Keratinocyte (primary cell): Measurements from ENCODE around the gene ACAN.

ENCODE experiments used
- EZH2 ChIP-seq: IDR thresholded peaks from one replicate; pipeline ENCODE4 v1.6.1; 2012; ENCODE audit warnings: inconsistent platforms, mild to moderate bottlenecking, low read length, moderate library complexity
- TF ChIP-seq, protein P1 (sequence below), 3 experiments: IDR thresholded peaks in 1 of 3; conservative IDR thresholded peaks in 1 of 3; optimal IDR thresholded peaks in 1 of 3; 2 replicates in 2 of 3; 3 replicates in 1 of 3; pipeline versions ENCODE3 to v1.5.1; 2011; ENCODE audit warnings: low read length in 3 of 3, mild to moderate bottlenecking in 3 of 3, moderate library complexity in 2 of 3, control low read depth in 1 of 3, inconsistent platforms in 1 of 3; ENCODE audit not compliant: insufficient read depth in 2 of 3; ENCODE audit errors: extremely low read depth in 1 of 3

DNA sequence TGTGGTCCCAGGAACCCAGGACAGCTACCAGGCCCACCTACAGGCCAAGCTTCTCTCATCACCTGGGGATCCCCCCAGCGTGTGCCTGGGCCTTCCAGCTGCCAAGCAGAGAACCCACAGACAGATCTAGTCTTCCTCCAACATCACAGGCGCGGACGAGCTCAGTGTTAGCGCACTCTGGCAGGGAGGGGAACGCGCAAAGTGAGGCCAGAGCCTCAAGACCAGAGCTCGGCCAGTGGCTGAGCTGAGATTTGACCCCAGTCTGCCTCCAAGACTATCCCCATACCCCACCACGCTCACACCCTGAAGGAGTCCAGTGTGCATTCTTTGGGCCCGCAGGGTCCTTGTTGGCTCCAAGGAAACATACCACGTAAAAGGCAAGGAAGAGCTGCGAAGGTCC is 104.9 kb downstream of the ACAN start:
- TF ChIP-seq, protein P1, sequence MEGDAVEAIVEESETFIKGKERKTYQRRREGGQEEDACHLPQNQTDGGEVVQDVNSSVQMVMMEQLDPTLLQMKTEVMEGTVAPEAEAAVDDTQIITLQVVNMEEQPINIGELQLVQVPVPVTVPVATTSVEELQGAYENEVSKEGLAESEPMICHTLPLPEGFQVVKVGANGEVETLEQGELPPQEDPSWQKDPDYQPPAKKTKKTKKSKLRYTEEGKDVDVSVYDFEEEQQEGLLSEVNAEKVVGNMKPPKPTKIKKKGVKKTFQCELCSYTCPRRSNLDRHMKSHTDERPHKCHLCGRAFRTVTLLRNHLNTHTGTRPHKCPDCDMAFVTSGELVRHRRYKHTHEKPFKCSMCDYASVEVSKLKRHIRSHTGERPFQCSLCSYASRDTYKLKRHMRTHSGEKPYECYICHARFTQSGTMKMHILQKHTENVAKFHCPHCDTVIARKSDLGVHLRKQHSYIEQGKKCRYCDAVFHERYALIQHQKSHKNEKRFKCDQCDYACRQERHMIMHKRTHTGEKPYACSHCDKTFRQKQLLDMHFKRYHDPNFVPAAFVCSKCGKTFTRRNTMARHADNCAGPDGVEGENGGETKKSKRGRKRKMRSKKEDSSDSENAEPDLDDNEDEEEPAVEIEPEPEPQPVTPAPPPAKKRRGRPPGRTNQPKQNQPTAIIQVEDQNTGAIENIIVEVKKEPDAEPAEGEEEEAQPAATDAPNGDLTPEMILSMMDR (optimal IDR thresholded peaks at IDR 0.05 in 1 of 3, IDR thresholded peaks at IDR 0.05 in 1 of 3, conservative IDR thresholded peaks at IDR 0.05 in 1 of 3; ENCODE audit: extremely low read depth in 1 of 3, insufficient read depth in 2 of 3, low read length in 3 of 3) = no peak
- TF ChIP-seq EZH2 = no peak
